WTC11 (cell line): ENCODE data around the gene GOLPH3L. TPM values are rescaled to one million over a fixed set of nuclear protein-coding genes. Genes with fewer than 3 reads are reported as not detected.
A peak's percentile ranks its signal among the peaks of the same experiment; 100 is the strongest.
"Not testable (repeated sequence)": the region's sequence is repeated elsewhere in the genome, so short reads cannot be mapped to it uniquely, and the experiment has no call there.

ENCODE experiments used
- ATAC-seq: fragments of 200-7000 bp; cut with Tn5 transposase; 2 replicates; pipeline ENCODE4 v1.10.0; 2021; ENCODE audit warnings: mild to moderate bottlenecking, moderate library complexity
- CTCF ChIA-PET: fragments of 300-600 bp; sonication (Branson Sonifier 250); formaldehyde crosslinking; loops from one replicate; lab custom pipeline; 2021; ENCODE audit warnings: antibody characterized with exemption; lab: Charles Lee
- POLR2A ChIA-PET: fragments of 350-600 bp; sonication (Branson Sonifier 250); formaldehyde crosslinking; loops from one replicate; lab custom pipeline; 2021; ENCODE audit warnings: antibody characterized with exemption; lab: Charles Lee
- DNase-seq: peaks from one replicate; pipeline ENCODE4 v3.0.0; 2021; ENCODE audit warnings: low spot score
- H3K27ac Mint-ChIP-seq: 2 replicates; pipeline ENCODE4 v1.8.0; 2021; ENCODE audit warnings: mixed read lengths
- H3K27me3 Mint-ChIP-seq: 2 replicates; pipeline ENCODE4 v1.8.0; 2021; ENCODE audit warnings: low read depth, mild to moderate bottlenecking, moderate library complexity, mixed read lengths
- H3K36me3 Mint-ChIP-seq: 2 replicates; pipeline ENCODE4 v1.8.0; 2021; ENCODE audit warnings: mixed read lengths
- H3K4me1 Mint-ChIP-seq: 2 replicates; pipeline ENCODE4 v1.8.0; 2022; ENCODE audit warnings: mixed read lengths
- H3K4me3 Mint-ChIP-seq: 2 replicates; pipeline ENCODE4 v1.8.0; 2021; ENCODE audit warnings: mild to moderate bottlenecking, moderate library complexity, mixed read lengths
- H3K9me3 Mint-ChIP-seq: 2 replicates; pipeline ENCODE4 v1.8.0; 2021; ENCODE audit warnings: mixed read lengths
- AR ChIP-seq: fragments of 250-450 bp; sonication (Bioruptor Pico); IDR thresholded peaks from 2 replicates; pipeline ENCODE4 v1.9.0; 2021; ENCODE audit warnings: mild to moderate bottlenecking
- ARID4B ChIP-seq: sonication (generic); formaldehyde crosslinking; IDR thresholded peaks from 2 replicates; pipeline ENCODE4 v1.8.0; 2023; ENCODE audit warnings: missing genetic modification reagents, mild to moderate bottlenecking, borderline replicate concordance
- E2F5 ChIP-seq: sonication (generic); formaldehyde crosslinking; IDR thresholded peaks from 2 replicates; pipeline ENCODE4 v1.8.1; 2022; ENCODE audit warnings: mild to moderate bottlenecking, moderate library complexity, missing genetic modification reagents
- ETV6 ChIP-seq: sonication (generic); formaldehyde crosslinking; IDR thresholded peaks from 2 replicates; pipeline ENCODE4 v1.8.1; 2022; ENCODE audit warnings: mild to moderate bottlenecking, missing genetic modification reagents
- FOXK1 ChIP-seq: sonication (generic); formaldehyde crosslinking; IDR thresholded peaks from 2 replicates; pipeline ENCODE4 v1.8.0; 2022; ENCODE audit warnings: mild to moderate bottlenecking, moderate library complexity, missing genetic modification reagents
- GABPB1 ChIP-seq: sonication (generic); formaldehyde crosslinking; IDR thresholded peaks from 2 replicates; pipeline ENCODE4 v1.8.1; 2023; ENCODE audit warnings: mild to moderate bottlenecking, missing genetic modification reagents
- NFE2L1 ChIP-seq: sonication (generic); formaldehyde crosslinking; IDR thresholded peaks from 2 replicates; pipeline ENCODE4 v1.8.1; 2023; ENCODE audit warnings: missing genetic modification reagents
- PRRX2 ChIP-seq: fragments of 250-450 bp; sonication (Bioruptor Pico); IDR thresholded peaks from 2 replicates; pipeline ENCODE4 v1.8.0; 2021; ENCODE audit warnings: mild to moderate bottlenecking
- ZBTB21 ChIP-seq: sonication (generic); formaldehyde crosslinking; IDR thresholded peaks from 2 replicates; pipeline ENCODE4 v1.8.1; 2023; ENCODE audit warnings: mild to moderate bottlenecking, missing genetic modification reagents, borderline replicate concordance
- ZNF416 ChIP-seq: fragments of 250-450 bp; sonication (Bioruptor Pico); IDR thresholded peaks from 2 replicates; pipeline ENCODE4 v1.9.0; 2021; ENCODE audit warnings: mild to moderate bottlenecking, inconsistent platforms
- ZNF423 ChIP-seq: fragments of 250-450 bp; sonication (Bioruptor Pico); IDR thresholded peaks from 2 replicates; pipeline ENCODE4 v2.1.2; 2022; ENCODE audit warnings: mild to moderate bottlenecking, moderate library complexity
- ZNF425 ChIP-seq: fragments of 250-450 bp; sonication (Bioruptor Pico); conservative IDR thresholded peaks from 2 replicates; pipeline ENCODE4 v1.9.0; 2021; ENCODE audit warnings: mild to moderate bottlenecking
- ZNF671 ChIP-seq: fragments of 250-450 bp; sonication (Bioruptor Pico); IDR thresholded peaks from 2 replicates; pipeline ENCODE4 v1.8.0; 2021; ENCODE audit warnings: mild to moderate bottlenecking
- total RNA-seq: library from RNA; stranded (reverse); gene quantifications from 3 replicates; pipeline ENCODE4 v1.2.3, GENCODE V29; 2021
- TF ChIP-seq, protein P1 (sequence below): fragments of 250-450 bp; sonication (Bioruptor Pico); IDR thresholded peaks from 2 replicates; pipeline ENCODE4 v1.8.0; 2021; ENCODE audit warnings: mild to moderate bottlenecking
- TF ChIP-seq, protein P2 (sequence below): sonication (generic); formaldehyde crosslinking; IDR thresholded peaks from 2 replicates; pipeline ENCODE4 v1.8.0; 2022; ENCODE audit warnings: mild to moderate bottlenecking, missing genetic modification reagents
- TF ChIP-seq, protein P3 (sequence below): sonication (generic); formaldehyde crosslinking; IDR thresholded peaks from 2 replicates; pipeline ENCODE4 v1.8.1; 2023; ENCODE audit warnings: mild to moderate bottlenecking, missing genetic modification reagents, moderate library complexity
- TF ChIP-seq, protein P4 (sequence below): sonication (generic); formaldehyde crosslinking; IDR thresholded peaks from 2 replicates; pipeline ENCODE4 v1.8.0; 2022; ENCODE audit warnings: mild to moderate bottlenecking, missing genetic modification reagents

Gene GOLPH3L
- total RNA-seq, 1 experiment from 2014 or later = 39.5 TPM

GRCh38 chr1:150634839-150635622 is 61.9 kb downstream of the GOLPH3L start:
- peak overlapping the region; percentile 34 for H3K4me3 Mint-ChIP-seq
- CTCF ChIA-PET, ATAC-seq, H3K9me3 Mint-ChIP-seq, H3K27me3 Mint-ChIP-seq, POLR2A ChIA-PET: not testable (repeated sequence)
- peaks cover 72% of the 10 kb centered on the region for H3K4me1 Mint-ChIP-seq
- TF ChIP-seq ZNF416 (CRISPR knock-in tag) (0 out of 2 replicates have a peak, but pooled peaks have one; percentile 35), ETV6 (CRISPR knock-in tag) (0 out of 2 replicates have a peak, but pooled peaks have one; percentile 38), PRRX2 (CRISPR knock-in tag) (peak; percentile 48; the same call in 1 of the 2 replicates)
- TF ChIP-seq, protein P1, sequence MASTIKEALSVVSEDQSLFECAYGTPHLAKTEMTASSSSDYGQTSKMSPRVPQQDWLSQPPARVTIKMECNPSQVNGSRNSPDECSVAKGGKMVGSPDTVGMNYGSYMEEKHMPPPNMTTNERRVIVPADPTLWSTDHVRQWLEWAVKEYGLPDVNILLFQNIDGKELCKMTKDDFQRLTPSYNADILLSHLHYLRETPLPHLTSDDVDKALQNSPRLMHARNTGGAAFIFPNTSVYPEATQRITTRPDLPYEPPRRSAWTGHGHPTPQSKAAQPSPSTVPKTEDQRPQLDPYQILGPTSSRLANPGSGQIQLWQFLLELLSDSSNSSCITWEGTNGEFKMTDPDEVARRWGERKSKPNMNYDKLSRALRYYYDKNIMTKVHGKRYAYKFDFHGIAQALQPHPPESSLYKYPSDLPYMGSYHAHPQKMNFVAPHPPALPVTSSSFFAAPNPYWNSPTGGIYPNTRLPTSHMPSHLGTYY (CRISPR knock-in tag) = 0 out of 2 replicates have a peak, but pooled peaks have one; percentile 18
- TF ChIP-seq, protein P2, sequence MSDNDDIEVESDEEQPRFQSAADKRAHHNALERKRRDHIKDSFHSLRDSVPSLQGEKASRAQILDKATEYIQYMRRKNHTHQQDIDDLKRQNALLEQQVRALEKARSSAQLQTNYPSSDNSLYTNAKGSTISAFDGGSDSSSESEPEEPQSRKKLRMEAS (CRISPR knock-in tag) = peak; percentile 67; the same call in 1 of the 2 replicates
- TF ChIP-seq, protein P3, sequence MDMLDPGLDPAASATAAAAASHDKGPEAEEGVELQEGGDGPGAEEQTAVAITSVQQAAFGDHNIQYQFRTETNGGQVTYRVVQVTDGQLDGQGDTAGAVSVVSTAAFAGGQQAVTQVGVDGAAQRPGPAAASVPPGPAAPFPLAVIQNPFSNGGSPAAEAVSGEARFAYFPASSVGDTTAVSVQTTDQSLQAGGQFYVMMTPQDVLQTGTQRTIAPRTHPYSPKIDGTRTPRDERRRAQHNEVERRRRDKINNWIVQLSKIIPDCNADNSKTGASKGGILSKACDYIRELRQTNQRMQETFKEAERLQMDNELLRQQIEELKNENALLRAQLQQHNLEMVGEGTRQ (CRISPR knock-in tag) = peak; percentile 48; the same call in 1 of the 2 replicates
- H3K27ac Mint-ChIP-seq = peak overlapping the region; percentile 99
- H3K36me3 Mint-ChIP-seq = peaks cover 16% of the 10 kb centered on the region
- DNase-seq = peak; percentile 52

DNA sequence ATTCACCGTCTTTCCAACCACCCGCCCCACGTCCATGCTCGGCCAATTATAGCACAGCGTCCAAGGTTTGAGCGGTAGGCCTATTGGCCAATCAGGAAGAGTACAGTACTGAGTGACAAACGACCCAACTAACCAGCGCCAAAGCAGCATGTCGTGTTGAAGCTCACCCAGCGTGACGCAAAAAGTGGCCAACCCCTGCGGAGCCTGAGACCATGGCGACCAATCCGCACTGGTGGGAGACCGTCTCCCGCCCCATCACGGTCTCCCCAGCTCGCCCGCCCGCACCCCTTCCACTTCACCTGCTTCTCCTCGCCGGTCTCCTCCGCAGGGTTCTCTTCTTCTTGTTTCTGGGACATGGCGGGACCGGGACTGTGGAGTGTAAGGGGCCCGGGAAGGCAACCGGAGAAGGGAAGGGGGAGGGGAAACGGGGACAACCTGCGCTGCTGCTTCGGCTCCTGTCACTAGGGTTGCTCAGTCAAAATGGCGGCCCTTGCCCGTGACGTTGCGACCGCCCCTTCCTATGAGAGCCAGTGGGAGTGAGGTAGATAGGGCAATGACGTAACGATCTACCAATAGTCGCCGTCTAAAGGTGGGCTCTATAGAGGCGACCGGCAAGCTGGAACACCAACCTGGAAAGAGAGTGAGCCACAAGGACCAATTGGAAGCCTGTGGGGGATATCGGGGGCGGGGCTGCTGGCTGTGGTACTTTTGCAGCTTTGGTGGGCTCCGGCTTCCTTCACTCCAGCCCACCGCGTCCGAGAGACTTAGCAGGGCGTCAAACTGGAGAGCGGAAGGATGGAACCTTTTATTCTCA is 67.6 kb downstream of the GOLPH3L start, which contains the start of gene ENSA:
Gene ENSA, minus strand, starts transcription at position 498 of the 814 bp plus-strand sequence. Its CDS starts 142 bp downstream, at position 356.
- CTCF ChIA-PET = interaction anchor here (0.7 to 2.0 kb wide), 10 partner anchors 49 to 419 kb away, joined by 3 to 10 read pairs (median 6); partner anchors contain the start of genes FALEC and MCL1
- DNase-seq = peak; percentile 95
- peaks cover 39% of the 10 kb centered on the region for H3K36me3 Mint-ChIP-seq
- POLR2A ChIA-PET = interaction anchor here (0.6 to 3.6 kb wide), 22 partner anchors 11 to 345 kb away, joined by 3 to 56 read pairs (median 4); partner anchors contain the start of genes CERS2, CTSK, GOLPH3L and MCL1
- peak; percentile 94 for ATAC-seq
- no peak within 1 kb of the TSS for H3K27ac Mint-ChIP-seq
- H3K4me3 Mint-ChIP-seq = no peak within 1 kb of the TSS
- H3K9me3 Mint-ChIP-seq = no peaks in the 10 kb centered on the region
- H3K4me1 Mint-ChIP-seq = peaks cover 57% of the 10 kb centered on the region
- no peaks in the 10 kb centered on the region for H3K27me3 Mint-ChIP-seq
- no peak for TF ChIP-seq ZNF416 (CRISPR knock-in tag)
- peak; percentile 71; the same call in 1 of the 2 replicates for TF ChIP-seq FOXK1
- no peak for TF ChIP-seq ARID4B (CRISPR knock-in tag)
- TF ChIP-seq ZNF423 (CRISPR knock-in tag) = no peak
- 0 out of 2 replicates have a peak, but pooled peaks have one; percentile 38 for TF ChIP-seq E2F5 (CRISPR knock-in tag)
- TF ChIP-seq AR (CRISPR knock-in tag) = no peak
- TF ChIP-seq ZNF425 (CRISPR knock-in tag) = no peak
- TF ChIP-seq, protein P4, sequence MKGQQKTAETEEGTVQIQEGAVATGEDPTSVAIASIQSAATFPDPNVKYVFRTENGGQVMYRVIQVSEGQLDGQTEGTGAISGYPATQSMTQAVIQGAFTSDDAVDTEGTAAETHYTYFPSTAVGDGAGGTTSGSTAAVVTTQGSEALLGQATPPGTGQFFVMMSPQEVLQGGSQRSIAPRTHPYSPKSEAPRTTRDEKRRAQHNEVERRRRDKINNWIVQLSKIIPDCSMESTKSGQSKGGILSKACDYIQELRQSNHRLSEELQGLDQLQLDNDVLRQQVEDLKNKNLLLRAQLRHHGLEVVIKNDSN (CRISPR knock-in tag) = peak; percentile 51
- TF ChIP-seq NFE2L1 = no peak
- TF ChIP-seq ZNF671 (CRISPR knock-in tag) = no peak
- TF ChIP-seq GABPB1 = peak; percentile 38
- peak; percentile 96; the same call in 1 of the 2 replicates for TF ChIP-seq ZBTB21 (CRISPR knock-in tag)
